K562 (cell line): ENCODE results near the gene ARHGEF12. TPM values are rescaled to one million over a fixed set of nuclear protein-coding genes. Genes with fewer than 3 reads are reported as not detected.
A peak's percentile ranks its signal among the peaks of the same experiment; 100 is the strongest.

Experiments
- BRCA1 ChIP-seq, 2 experiments: fragments of 450-650 bp in 1 of 2; sonication (generic) in 1 of 2; formaldehyde crosslinking in 1 of 2; IDR thresholded peaks; 2 replicates each; pipeline versions ENCODE4 v1.5.0 to v1.6.1; 2017 to 2020; ENCODE audit warnings: mild to moderate bottlenecking in 1 of 2, missing genetic modification reagents in 1 of 2
- CBFB ChIP-seq: sonication (generic); formaldehyde crosslinking; IDR thresholded peaks from 2 replicates; pipeline ENCODE4 v1.4.0; 2020; ENCODE audit warnings: mild to moderate bottlenecking, missing genetic modification reagents
- ETS2 ChIP-seq: IDR thresholded peaks from 2 replicates; pipeline ENCODE4 v1.6.1; 2016; ENCODE audit warnings: borderline replicate concordance, missing genetic modification characterization, mild to moderate bottlenecking, moderate library complexity, missing compliant biosample characterization; ENCODE audit not compliant: poor library complexity, severe bottlenecking
- HMG20A ChIP-seq: fragments of 450-650 bp; formaldehyde crosslinking; conservative IDR thresholded peaks from 2 replicates; pipeline ENCODE4 v1.4.0; 2020; ENCODE audit warnings: mild to moderate bottlenecking, mixed read lengths
- PRMT5 ChIP-seq: sonication (generic); formaldehyde crosslinking; IDR thresholded peaks from 2 replicates; pipeline ENCODE4 v1.5.0; 2020; ENCODE audit warnings: missing genetic modification reagents
- SOX6 ChIP-seq: fragments of 450-650 bp; IDR thresholded peaks from 2 replicates; pipeline ENCODE4 v1.6.1; 2014; ENCODE audit warnings: mild to moderate bottlenecking
- SRF ChIP-seq, 2 experiments: fragments of 250-450, 450-650 bp in 1 of 2; sonication (Bioruptor Pico) in 1 of 2; sonication (generic) in 1 of 2; formaldehyde crosslinking; IDR thresholded peaks; 2 replicates each; pipeline versions ENCODE4 v1.5.0 to v1.5.1; 2020 to 2022; ENCODE audit warnings: mild to moderate bottlenecking in 1 of 2, missing genetic modification reagents in 1 of 2
- STAT5B ChIP-seq: fragments of 250-450 bp; sonication (Bioruptor Pico); IDR thresholded peaks from 2 replicates; pipeline ENCODE4 v1.8.0; 2021; ENCODE audit warnings: mild to moderate bottlenecking, inconsistent platforms
- TCF3 ChIP-seq: sonication (generic); formaldehyde crosslinking; IDR thresholded peaks from 2 replicates; pipeline ENCODE4 v1.4.0; 2020; ENCODE audit warnings: mild to moderate bottlenecking, missing genetic modification reagents
- ZBTB1 ChIP-seq: sonication (generic); formaldehyde crosslinking; IDR thresholded peaks from 2 replicates; pipeline ENCODE4 v1.8.1; 2023; ENCODE audit warnings: missing genetic modification reagents, low read depth, mild to moderate bottlenecking, borderline replicate concordance
- ZNF146 ChIP-seq: IDR thresholded peaks from one replicate; pipeline ENCODE4 v1.6.1; 2018; ENCODE audit warnings: missing compliant biosample characterization; ENCODE audit not compliant: unreplicated experiment
- ZNF408 ChIP-seq: fragments of 250-450 bp; sonication (Bioruptor Pico); IDR thresholded peaks from 2 replicates; pipeline ENCODE4 v1.4.0; 2020; ENCODE audit warnings: low read depth, mild to moderate bottlenecking, moderate library complexity
- ZNF561 ChIP-seq: fragments of 450-650 bp; formaldehyde crosslinking; conservative IDR thresholded peaks from 2 replicates; pipeline ENCODE4 v1.4.0; 2020; ENCODE audit warnings: mild to moderate bottlenecking, moderate library complexity
- polyA plus RNA-seq, 8 experiments: library from polyadenylated mRNA; depleted of rRNA in 4 of 8; stranded (reverse) in 5 of 8; unstranded in 3 of 8; fragments of >200 nt; fragmentation: Nextera tagmentation in 2 of 8; fragmentation: Illumina TruSeq in 1 of 8; extraction: Ambion mirVana in 2 of 8; extraction: Trizol in 1 of 8; gene quantifications; 2 replicates each; pipeline versions ENCODE4 v1.2.1 to v1.2.3, GENCODE V29; 2011 to 2014; ENCODE audit warnings: inconsistent platforms in 1 of 8, missing spikeins in 1 of 8
- total RNA-seq, 7 experiments: library from RNA; depleted of rRNA in 6 of 7; stranded (reverse); fragments of >200 nt in 6 of 7; fragmentation: Illumina TruSeq in 2 of 7; extraction: Trizol in 2 of 7; gene quantifications; 2 replicates each; pipeline versions ENCODE4 v1.2.1 to v1.2.3, GENCODE V29; 2011 to 2021; ENCODE audit warnings: low replicate concordance in 1 of 7
- TF ChIP-seq, protein P1 (sequence below), 2 experiments: fragments of 450-650 bp in 1 of 2; sonication (generic) in 1 of 2; formaldehyde crosslinking in 1 of 2; IDR thresholded peaks; 2 replicates each; pipeline versions ENCODE4 v1.7.1 to v1.9.0; 2016 to 2022; ENCODE audit warnings: inconsistent platforms in 1 of 2, mild to moderate bottlenecking in 1 of 2, missing genetic modification reagents in 1 of 2
- TF ChIP-seq, protein P2 (sequence below), 2 experiments: fragments of 450-650 bp; conservative IDR thresholded peaks; 2 replicates each; pipeline ENCODE4 v1.6.1; 2017; ENCODE audit warnings: mild to moderate bottlenecking in 2 of 2, moderate library complexity in 2 of 2

ARHGEF12 gene
- total and polyA plus RNA-seq, 9 of the 15 experiments (the other 6 are each of a cell fraction or from before 2014, with no cell fraction given), result 3.5 to 51.7 (median 29.5) TPM

DNA sequence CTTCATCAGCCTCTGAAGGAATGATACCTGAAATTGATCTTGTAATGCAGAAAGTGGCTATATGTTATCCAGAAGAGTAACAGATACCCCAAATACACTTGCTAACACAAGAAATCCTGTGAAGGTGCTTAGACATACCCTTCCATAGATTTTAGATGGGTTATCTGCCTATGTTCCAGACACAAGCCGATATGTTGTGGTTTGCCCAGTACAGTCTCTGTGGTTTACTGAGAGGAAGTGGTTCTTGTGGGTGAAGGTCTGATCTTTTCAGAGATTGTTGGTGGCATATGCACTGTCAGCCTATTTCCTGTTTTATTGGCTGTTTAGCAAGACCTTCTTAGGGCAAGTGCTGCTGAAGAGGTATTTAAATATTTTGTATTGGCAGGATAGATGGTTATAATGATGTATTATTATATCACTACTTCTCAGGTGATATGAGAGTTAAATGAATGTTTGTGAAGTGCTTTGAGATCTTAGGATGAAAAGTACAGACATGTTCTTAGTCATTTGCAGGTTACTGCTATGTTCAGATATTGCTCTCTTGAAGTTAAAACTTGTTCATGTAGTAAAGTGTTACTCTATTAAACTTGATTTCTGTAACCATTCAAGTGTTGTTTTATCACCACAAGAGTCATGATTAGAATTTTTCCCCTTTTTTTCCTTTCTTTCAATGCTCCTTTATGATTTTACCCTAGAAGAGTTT lies 8.2 kb downstream of the ARHGEF12 start (continued):
- no peak for TF ChIP-seq BRCA1 (IDR thresholded peaks at IDR 0.05)
- TF ChIP-seq BRCA1 (CRISPR knock-in tag; IDR thresholded peaks at IDR 0.05), result no peak
- TF ChIP-seq STAT5B (CRISPR knock-in tag), result no peak
- TF ChIP-seq ZNF561, result no peak
- no peak for TF ChIP-seq SRF (CRISPR knock-in tag; IDR thresholded peaks at IDR 0.05)
- TF ChIP-seq ZBTB1 (CRISPR knock-in tag), result peak; percentile 96
- no peak for TF ChIP-seq ZNF146 (CRISPR knock-in tag)
- TF ChIP-seq, protein P1, sequence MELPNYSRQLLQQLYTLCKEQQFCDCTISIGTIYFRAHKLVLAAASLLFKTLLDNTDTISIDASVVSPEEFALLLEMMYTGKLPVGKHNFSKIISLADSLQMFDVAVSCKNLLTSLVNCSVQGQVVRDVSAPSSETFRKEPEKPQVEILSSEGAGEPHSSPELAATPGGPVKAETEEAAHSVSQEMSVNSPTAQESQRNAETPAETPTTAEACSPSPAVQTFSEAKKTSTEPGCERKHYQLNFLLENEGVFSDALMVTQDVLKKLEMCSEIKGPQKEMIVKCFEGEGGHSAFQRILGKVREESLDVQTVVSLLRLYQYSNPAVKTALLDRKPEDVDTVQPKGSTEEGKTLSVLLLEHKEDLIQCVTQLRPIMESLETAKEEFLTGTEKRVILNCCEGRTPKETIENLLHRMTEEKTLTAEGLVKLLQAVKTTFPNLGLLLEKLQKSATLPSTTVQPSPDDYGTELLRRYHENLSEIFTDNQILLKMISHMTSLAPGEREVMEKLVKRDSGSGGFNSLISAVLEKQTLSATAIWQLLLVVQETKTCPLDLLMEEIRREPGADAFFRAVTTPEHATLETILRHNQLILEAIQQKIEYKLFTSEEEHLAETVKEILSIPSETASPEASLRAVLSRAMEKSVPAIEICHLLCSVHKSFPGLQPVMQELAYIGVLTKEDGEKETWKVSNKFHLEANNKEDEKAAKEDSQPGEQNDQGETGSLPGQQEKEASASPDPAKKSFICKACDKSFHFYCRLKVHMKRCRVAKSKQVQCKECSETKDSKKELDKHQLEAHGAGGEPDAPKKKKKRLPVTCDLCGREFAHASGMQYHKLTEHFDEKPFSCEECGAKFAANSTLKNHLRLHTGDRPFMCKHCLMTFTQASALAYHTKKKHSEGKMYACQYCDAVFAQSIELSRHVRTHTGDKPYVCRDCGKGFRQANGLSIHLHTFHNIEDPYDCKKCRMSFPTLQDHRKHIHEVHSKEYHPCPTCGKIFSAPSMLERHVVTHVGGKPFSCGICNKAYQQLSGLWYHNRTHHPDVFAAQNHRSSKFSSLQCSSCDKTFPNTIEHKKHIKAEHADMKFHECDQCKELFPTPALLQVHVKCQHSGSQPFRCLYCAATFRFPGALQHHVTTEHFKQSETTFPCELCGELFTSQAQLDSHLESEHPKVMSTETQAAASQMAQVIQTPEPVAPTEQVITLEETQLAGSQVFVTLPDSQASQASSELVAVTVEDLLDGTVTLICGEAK (IDR thresholded peaks at IDR 0.05), result peak; percentile 50; the same call in 1 of the 2 replicates
- TF ChIP-seq, protein P1 (CRISPR knock-in tag; IDR thresholded peaks at IDR 0.05), result no peak
- TF ChIP-seq CBFB (CRISPR knock-in tag), result peak; percentile 62; the same call in 1 of the 2 replicates
- TF ChIP-seq TCF3, result peak; percentile 56
- no peak for TF ChIP-seq HMG20A (CRISPR knock-in tag)
- TF ChIP-seq, protein P2, sequence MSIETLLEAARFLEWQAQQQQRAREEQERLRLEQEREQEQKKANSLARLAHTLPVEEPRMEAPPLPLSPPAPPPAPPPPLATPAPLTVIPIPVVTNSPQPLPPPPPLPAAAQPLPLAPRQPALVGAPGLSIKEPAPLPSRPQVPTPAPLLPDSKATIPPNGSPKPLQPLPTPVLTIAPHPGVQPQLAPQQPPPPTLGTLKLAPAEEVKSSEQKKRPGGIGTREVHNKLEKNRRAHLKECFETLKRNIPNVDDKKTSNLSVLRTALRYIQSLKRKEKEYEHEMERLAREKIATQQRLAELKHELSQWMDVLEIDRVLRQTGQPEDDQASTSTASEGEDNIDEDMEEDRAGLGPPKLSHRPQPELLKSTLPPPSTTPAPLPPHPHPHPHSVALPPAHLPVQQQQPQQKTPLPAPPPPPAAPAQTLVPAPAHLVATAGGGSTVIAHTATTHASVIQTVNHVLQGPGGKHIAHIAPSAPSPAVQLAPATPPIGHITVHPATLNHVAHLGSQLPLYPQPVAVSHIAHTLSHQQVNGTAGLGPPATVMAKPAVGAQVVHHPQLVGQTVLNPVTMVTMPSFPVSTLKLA (conservative IDR thresholded peaks at IDR 0.05), result no peak
- no peak for TF ChIP-seq ETS2 (tag)
- TF ChIP-seq ZNF408 (CRISPR knock-in tag), result no peak
- TF ChIP-seq SOX6, result peak; percentile 80
- TF ChIP-seq PRMT5 (CRISPR knock-in tag), result no peak
